K562 treated with DMSO at 1 percent for 4 hours (cell line): ENCODE data around the gene FBLL1. TPM values are rescaled to one million over a fixed set of nuclear protein-coding genes. Genes with fewer than 3 reads are reported as not detected.

Source experiments
- total RNA-seq: library from RNA; unstranded; fragments of 300-600 nt; gene quantifications from 2 replicates; pipeline ENCODE4 v1.2.3, GENCODE V29; 2022; ENCODE audit not compliant: insufficient read depth

The FBLL1 gene
- not detected in 2 replicates for total RNA-seq

DNA sequence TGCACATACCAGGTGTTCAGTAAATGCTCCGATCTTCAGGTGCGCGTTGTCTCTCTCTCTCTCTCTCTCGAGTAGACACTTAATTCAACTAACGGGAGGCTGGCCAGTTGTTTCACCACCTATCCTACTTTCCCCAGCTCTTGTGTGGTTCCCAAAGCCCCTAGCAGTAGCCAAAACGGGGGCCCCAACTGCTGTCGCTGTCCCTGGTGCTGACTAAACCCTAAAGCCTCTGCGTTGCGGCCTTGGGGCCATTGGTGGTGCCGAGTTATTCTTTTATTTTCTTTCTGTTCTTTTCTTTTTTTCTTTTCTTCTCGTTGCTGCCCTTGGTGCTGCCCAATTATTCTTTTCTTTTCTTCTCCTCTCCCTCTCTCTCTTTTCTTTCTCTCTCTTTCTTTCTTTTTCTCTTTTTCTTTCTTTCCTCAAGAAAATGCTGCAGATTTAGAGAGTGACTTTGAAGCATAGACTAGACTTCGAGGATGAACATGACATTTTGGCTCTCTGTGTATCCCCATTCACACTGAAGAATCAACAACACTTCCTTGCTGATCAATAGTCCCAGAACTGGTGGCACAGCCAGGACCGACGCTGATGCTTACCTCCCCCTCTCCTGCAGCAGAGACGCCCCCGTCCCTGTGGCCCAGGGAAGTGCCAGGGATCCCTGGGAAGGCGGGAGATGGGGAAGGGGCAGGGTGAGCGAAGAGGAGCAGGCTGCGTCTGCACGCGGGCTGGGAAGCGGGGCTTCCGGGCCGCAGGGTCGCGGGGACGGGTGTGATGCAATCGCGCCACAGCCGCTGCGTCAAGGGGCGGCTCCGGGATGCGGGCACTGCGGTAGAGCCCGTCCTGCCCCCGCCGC lies at the start of gene FBLL1:
FBLL1 (plus strand) TSS at position 785 of the 853 bp plus-strand sequence. CDS start 200 bp downstream, outside the sequence.

GRCh38 chr5:168486136-168486879 lies 42.8 kb upstream of the FBLL1 start, which contains the start of gene RARS1:
RARS1 (plus strand) TSS chr5:168486471; CDS start chr5:168486499, 28 bp downstream.

DNA sequence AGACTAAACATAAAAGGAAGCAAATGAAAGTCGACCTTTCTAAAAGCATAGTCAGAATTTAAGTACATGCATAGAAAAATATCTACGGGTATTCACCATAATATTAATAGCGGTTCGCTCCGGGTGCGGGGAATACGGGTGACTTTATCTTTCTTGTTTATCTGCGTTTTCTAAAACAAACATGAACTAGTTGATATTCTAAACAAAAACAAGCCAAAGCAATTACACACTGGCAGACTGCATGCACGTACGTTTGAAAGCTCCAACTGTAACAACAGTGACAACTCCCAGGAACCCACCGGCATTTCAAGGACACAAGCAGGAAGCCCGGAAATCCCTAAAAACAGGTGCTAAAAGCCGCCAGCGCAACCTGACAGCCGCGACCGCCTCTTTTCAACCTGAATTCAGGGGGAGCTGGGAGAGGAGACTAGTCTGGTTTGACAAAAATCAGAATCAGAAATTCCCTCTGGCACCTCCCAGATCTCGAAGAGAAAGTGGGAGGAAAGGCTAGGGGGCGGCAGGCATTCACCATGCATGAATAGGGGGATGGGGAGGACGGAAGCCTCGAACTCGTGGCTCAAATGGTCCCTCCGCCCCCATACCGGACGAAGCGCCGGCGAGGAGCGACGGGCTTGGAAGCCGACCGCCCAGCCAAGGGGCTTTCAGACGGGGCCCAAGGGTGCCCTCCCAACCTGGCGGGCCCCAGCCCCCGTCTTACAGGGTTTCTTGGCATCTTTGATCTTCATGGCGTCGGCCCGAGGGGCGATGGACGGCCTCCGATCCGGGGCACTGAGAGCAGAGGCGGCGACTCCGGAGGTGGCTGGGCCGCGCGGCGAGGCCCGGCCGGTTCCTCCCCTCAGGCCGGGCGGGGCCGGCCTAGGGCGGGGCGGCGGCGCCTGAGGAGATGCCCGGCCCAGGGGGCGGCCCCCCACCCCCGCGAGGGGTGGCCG lies 49.7 kb downstream of the FBLL1 start, which contains the start of gene PANK3:
PANK3 (minus strand) TSS at position 831 of the 950 bp plus-strand sequence; CDS start at position 746, 85 bp downstream.

Other genes with a start within 250 kb of the FBLL1 start
- not detected in 2 replicates for gene WWC1, start 237.7 kb upstream of the FBLL1 start, total RNA-seq
- gene RARS1, start 42.8 kb upstream of the FBLL1 start, total RNA-seq, result 47.3 and 50.2 TPM in 2 replicates
- gene PANK3, start 50.1 kb downstream of the FBLL1 start, total RNA-seq, result 10.8 and 16.3 TPM in 2 replicates